Uterus (tissue), 4 donors: ENCODE results near the gene VAPA. TPM values are rescaled to one million over a fixed set of nuclear protein-coding genes. Genes with fewer than 3 reads are reported as not detected.

Experiments
- DNase-seq, 2 donors: peaks; one replicate each; pipeline ENCODE4 v3.0.0-alpha.2; 2019 to 2020
- H3K27ac ChIP-seq, 2 donors: fragments of 200-600 bp; sonication (generic); 1 replicate in 1 of 2; 2 replicates in 1 of 2; pipeline ENCODE4 v1.5.1; 2016 to 2018
- H3K27me3 ChIP-seq, 2 donors: fragments of 200-600 bp; sonication (generic); one replicate each; pipeline ENCODE4 v1.5.1; 2018 to 2019; ENCODE audit warnings: control low read depth in 1 of 2
- H3K36me3 ChIP-seq, 2 donors: fragments of 200-600 bp; sonication (generic); one replicate each; pipeline ENCODE4 v1.5.1; 2019; ENCODE audit warnings: control low read depth in 1 of 2
- H3K4me1 ChIP-seq, 2 donors: fragments of 200-600 bp; sonication (generic); one replicate each; pipeline ENCODE4 v1.5.1; 2018 to 2019; ENCODE audit warnings: control low read depth in 1 of 2
- H3K4me3 ChIP-seq, 2 donors: fragments of 200-600 bp; sonication (generic); 1 replicate in 1 of 2; 2 replicates in 1 of 2; pipeline ENCODE4 v1.5.1; 2018 to 2019; ENCODE audit warnings: mild to moderate bottlenecking in 1 of 2
- H3K9me3 ChIP-seq, 2 donors: fragments of 200-600 bp; sonication (generic); one replicate each; pipeline ENCODE4 v1.5.1; 2019; ENCODE audit warnings: control low read depth in 1 of 2
- POLR2A ChIP-seq, 2 donors: fragments of 450-650 bp; IDR thresholded peaks; one replicate each; pipeline ENCODE4 v1.6.1; 2016; ENCODE audit warnings: antibody characterized with exemption in 2 of 2, mild to moderate bottlenecking in 1 of 2, moderate library complexity in 1 of 2
- intact Hi-C: fragments of 100-400 bp; cut with DNase I; formaldehyde crosslinking; loops from one replicate; pipeline ENCODE4 v1.15.1; 2023; ENCODE audit warnings: low total_unique reads
- total RNA-seq, 4 donors: library from RNA; depleted of rRNA in 3 of 4; stranded (reverse); fragments of >200 nt in 3 of 4; gene quantifications; one replicate each; pipeline versions ENCODE4 v1.1.0 to v1.2.4, GENCODE V29; 2014 to 2023
- TF ChIP-seq, protein P1 (sequence below), 4 experiments: fragments of 200-600 bp in 2 of 4; fragments of 450-650 bp in 2 of 4; sonication (generic) in 2 of 4; IDR thresholded peaks; one replicate each; pipeline ENCODE4 v1.5.1; 2016 to 2019; ENCODE audit warnings: antibody characterized with exemption in 4 of 4, mild to moderate bottlenecking in 2 of 4, moderate library complexity in 1 of 4
- donor health status: DM: yes; HTN: yes; CAD: no.

The VAPA gene
- total RNA-seq, 4 donors from 2014 or later, result 119 to 253 (median 226) TPM

DNA sequence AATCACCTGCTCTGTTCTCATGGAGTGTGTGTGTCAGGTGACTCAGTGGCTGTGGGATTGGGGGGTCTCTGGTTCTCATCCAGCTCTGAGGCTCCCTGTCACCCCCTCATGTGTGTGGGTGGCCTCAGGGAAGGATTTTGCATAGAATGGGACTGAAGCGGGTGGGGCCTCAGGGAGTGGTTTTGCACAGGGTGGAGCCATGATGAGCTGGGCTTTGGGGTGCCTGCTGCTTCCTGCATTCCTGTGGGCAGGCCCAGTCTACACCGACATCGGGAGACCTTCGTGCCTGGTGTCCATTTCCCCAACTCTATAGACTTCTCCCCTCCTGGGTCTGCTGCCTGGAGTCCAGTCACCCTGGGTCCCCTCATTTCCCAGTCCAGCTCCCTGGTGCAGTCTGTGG is 59.7 kb downstream of the VAPA start:
- Histone ChIP-seq H3K4me1 (peaks cover 0 to 4% of the 10 kb centered on the region in 2 donors), H3K4me3 (no peak overlapping the region), H3K27ac (peak overlapping the region in 1 of 2 donors; percentile 46), H3K27me3 (no peaks in the 10 kb centered on the region), H3K9me3 (peaks cover 0 to 14% of the 10 kb centered on the region in 2 donors), H3K36me3 (no peaks in the 10 kb centered on the region)
- TF ChIP-seq, protein P1, sequence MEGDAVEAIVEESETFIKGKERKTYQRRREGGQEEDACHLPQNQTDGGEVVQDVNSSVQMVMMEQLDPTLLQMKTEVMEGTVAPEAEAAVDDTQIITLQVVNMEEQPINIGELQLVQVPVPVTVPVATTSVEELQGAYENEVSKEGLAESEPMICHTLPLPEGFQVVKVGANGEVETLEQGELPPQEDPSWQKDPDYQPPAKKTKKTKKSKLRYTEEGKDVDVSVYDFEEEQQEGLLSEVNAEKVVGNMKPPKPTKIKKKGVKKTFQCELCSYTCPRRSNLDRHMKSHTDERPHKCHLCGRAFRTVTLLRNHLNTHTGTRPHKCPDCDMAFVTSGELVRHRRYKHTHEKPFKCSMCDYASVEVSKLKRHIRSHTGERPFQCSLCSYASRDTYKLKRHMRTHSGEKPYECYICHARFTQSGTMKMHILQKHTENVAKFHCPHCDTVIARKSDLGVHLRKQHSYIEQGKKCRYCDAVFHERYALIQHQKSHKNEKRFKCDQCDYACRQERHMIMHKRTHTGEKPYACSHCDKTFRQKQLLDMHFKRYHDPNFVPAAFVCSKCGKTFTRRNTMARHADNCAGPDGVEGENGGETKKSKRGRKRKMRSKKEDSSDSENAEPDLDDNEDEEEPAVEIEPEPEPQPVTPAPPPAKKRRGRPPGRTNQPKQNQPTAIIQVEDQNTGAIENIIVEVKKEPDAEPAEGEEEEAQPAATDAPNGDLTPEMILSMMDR (IDR thresholded peaks at IDR 0.05), result no peak
- no peak for TF ChIP-seq POLR2A (IDR thresholded peaks at IDR 0.05)
- no peak for DNase-seq
- intact Hi-C loops, result no loop called here

DNA sequence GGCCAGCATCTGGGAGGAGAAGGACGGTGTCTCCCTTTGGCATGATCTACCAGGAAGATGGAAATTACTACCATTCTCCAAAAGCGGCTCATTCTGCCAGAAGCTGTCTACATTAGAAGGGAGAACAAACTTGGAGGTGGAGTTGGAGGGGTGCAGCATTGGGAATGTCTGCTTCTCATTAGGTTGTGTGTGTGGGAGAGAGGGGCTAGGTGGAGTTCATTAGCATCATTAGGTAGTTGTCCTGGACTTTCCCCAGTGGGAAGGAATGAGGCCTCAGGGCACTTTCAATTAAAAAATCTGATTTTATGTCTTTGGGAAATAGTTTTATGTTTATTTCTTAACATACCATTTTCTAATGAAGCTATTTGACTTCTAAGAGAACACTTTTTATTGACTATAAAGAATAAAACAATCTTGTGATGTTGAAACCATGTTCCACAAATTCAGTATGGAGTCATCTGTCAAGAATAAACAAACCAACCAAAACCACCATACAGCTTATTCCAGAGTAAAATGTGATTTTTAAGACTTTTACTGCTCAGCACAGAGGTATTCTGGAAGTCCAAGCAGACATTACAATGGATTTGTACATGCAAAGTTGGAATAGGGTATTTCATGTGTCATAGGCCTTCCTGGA is 60.6 kb downstream of the VAPA start:
- peaks cover 0 to 4% of the 10 kb centered on the region in 2 donors for H3K4me1 ChIP-seq
- H3K27me3 ChIP-seq, result no peaks in the 10 kb centered on the region
- no peaks in the 10 kb centered on the region for H3K36me3 ChIP-seq
- TF ChIP-seq, protein P1 (IDR thresholded peaks at IDR 0.05), result no peak
- no peak for TF ChIP-seq POLR2A (IDR thresholded peaks at IDR 0.05)
- no peak overlapping the region for H3K4me3 ChIP-seq
- DNase-seq, result peak in 1 of 2 donors; percentile 59
- intact Hi-C loops, result no loop called here
- peaks cover 0 to 14% of the 10 kb centered on the region in 2 donors for H3K9me3 ChIP-seq
- peak overlapping the region; percentile 19 to 46 for H3K27ac ChIP-seq

DNA sequence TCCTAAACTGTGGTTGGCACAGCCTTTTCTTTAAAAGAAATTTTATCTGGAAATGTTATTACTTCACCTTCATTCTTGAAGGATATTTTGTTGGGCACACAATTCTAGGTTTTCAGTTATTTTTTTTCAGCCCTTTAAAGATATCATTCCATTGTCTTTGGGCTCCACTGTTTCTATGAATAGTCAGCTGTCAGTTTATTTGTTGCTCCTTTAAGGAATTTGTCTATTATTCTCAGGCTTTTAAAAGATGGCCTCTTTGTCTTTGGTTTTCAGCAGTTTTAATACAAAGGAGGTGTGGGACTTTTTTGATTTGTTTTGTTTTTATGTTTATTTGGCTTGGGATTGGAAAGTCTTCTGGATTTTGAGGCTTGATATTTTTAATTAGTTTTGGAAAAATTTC is 61.8 kb downstream of the VAPA start:
- intact Hi-C loops, result no loop called here
- Histone ChIP-seq H3K4me3 (no peak overlapping the region), H3K27ac (no peak overlapping the region), H3K9me3 (peaks cover 0 to 14% of the 10 kb centered on the region in 2 donors), H3K36me3 (no peaks in the 10 kb centered on the region), H3K27me3 (no peaks in the 10 kb centered on the region), H3K4me1 (peaks cover 0 to 4% of the 10 kb centered on the region in 2 donors)
- no peak for TF ChIP-seq POLR2A (IDR thresholded peaks at IDR 0.05)
- TF ChIP-seq, protein P1 (IDR thresholded peaks at IDR 0.05), result no peak
- DNase-seq, result no peak

DNA sequence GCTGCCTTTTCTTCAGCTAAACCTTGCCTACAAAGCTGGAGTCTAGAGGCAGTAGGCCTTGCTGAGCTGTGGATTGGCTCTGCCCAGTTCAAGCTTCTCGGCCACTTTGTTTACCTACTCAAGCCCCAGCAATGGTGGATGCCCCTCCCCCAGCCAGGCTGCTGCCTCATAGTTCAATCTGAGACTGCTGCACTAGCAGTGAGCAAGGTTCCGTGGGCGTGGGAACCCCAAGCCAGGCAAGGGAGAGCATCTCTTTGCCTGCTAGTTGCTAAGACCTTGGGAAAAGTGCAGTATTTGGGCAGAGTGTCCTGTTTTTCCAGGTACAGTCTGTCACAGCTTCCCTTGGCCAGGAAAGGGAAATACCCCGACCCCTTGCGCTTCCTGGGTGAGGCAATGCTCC is 68.9 kb downstream of the VAPA start:
- no peaks in the 10 kb centered on the region for H3K9me3 ChIP-seq
- TF ChIP-seq, protein P1 (IDR thresholded peaks at IDR 0.05), result no peak
- TF ChIP-seq POLR2A (IDR thresholded peaks at IDR 0.05), result no peak
- DNase-seq, result no peak
- no peaks in the 10 kb centered on the region for H3K27me3 ChIP-seq
- peaks cover 0 to 5% of the 10 kb centered on the region in 2 donors for H3K4me1 ChIP-seq
- no peak overlapping the region for H3K27ac ChIP-seq
- H3K4me3 ChIP-seq, result no peak overlapping the region
- no peaks in the 10 kb centered on the region for H3K36me3 ChIP-seq
- intact Hi-C loops, result no loop called here

DNA sequence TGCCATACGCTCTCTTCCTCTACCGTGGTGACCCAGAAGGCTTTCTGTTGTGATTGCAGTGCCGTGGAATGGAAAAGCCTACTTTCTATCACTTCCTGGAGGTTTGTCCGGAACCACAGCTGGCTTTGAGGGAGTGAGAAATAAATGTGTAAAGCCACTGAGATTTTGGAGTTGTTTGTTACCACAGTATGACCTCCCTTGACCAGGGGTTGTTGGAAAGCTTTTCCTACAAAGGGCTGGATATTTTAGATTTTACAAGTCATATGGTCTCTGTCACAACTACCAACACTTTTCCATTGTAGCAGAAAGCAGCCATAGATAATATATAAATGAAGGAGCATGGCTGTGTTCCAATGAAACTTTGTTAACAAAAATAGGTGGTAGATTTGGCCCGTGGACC is 70.3 kb downstream of the VAPA start:
- Histone ChIP-seq H3K27ac (peak overlapping the region in 1 of 2 donors; percentile 26), H3K36me3 (no peaks in the 10 kb centered on the region), H3K27me3 (no peaks in the 10 kb centered on the region), H3K4me3 (no peak overlapping the region), H3K9me3 (no peaks in the 10 kb centered on the region), H3K4me1 (peaks cover 0 to 5% of the 10 kb centered on the region in 2 donors)
- DNase-seq, result no peak
- intact Hi-C loops, result no loop called here
- TF ChIP-seq, protein P1 (IDR thresholded peaks at IDR 0.05), result no peak
- no peak for TF ChIP-seq POLR2A (IDR thresholded peaks at IDR 0.05)
